Measurements from ENCODE around the gene GRB10.

DNA sequence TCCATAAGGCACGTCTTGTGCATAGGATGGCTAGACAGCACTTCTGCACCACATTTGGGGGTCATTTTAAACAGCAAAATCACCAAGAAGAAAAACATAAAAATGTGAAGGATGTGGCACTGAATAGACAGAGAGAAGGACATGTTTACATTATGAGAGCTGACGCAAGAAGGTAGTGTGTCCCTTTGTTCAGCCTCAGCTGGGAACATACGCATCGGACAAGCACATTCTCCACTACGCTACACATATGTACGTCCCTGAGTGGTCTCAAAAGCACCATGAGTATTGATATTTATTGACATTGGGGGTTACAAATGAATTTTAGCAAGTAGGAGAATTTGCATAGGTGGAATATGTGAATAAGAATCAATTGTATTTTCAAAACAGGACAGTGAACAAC lies 237.7 kb downstream of the GRB10 start:
- TF ChIP-seq POLR2AphosphoS5 (IDR thresholded peaks at IDR 0.05; ENCODE audit: low read depth, low read length) (no peak), POLR2A (IDR thresholded peaks at IDR 0.05; ENCODE audit: low read depth, low read length) (no peak), TAF1 (IDR thresholded peaks at IDR 0.05; ENCODE audit: low read depth, low read length) (no peak), SPI1 (IDR thresholded peaks at IDR 0.05; ENCODE audit: low read depth, low read length) (no peak), PAX5 (IDR thresholded peaks at IDR 0.05; ENCODE audit: insufficient read depth, low read length, severe bottlenecking) (no peak)

Data from GM12891 (cell line).